Measurements from ENCODE around the gene DIPK1C. TPM values are rescaled to one million over a fixed set of nuclear protein-coding genes. Genes with fewer than 3 reads are reported as not detected.

Gene DIPK1C
- total RNA-seq, 4 donors from 2014 or later: 0.17 to 0.50 (median 0.45) TPM; not detected in 1

DNA sequence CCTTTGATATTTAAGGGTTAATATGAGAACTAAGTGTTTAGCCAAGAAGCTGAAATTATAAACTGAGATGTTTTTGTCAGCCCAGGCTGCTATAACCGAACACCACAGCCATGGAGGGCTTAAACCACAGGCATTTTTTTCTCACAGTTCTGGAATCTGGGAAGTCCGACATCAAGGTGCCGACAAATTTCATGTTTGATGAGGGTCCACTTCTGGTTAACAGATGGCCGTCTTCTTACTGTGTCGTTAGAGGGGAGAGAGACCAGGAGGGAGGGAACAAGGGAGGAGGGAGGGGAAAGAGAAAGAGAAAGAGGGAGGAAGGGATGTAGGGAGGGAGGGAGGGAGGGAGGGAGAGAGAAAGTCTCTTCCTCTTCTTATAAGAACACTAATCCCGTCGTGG lies 32.6 kb upstream of the DIPK1C start:
- Histone ChIP-seq H3K27ac (replicated peaks in 1 of 4) (no peak overlapping the region), H3K9me3 (peaks cover 0 to 5% (median 0%) of the 10 kb centered on the region in 4 donors), H3K4me3 (no peak overlapping the region), H3K4me1 (peaks cover 8 to 19% (median 13%) of the 10 kb centered on the region in 4 donors), H3K27me3 (peaks cover 0 to 6% (median 0%) of the 10 kb centered on the region in 4 donors), H3K36me3 (no peaks in the 10 kb centered on the region)
- no peak for DNase-seq (ENCODE audit: extremely low spot score)
- 31% methylated on average over 7 of the region's 7 CpGs for WGBS
- intact Hi-C loops (cut with DNase I): no loop called here
- TF ChIP-seq, protein P1, sequence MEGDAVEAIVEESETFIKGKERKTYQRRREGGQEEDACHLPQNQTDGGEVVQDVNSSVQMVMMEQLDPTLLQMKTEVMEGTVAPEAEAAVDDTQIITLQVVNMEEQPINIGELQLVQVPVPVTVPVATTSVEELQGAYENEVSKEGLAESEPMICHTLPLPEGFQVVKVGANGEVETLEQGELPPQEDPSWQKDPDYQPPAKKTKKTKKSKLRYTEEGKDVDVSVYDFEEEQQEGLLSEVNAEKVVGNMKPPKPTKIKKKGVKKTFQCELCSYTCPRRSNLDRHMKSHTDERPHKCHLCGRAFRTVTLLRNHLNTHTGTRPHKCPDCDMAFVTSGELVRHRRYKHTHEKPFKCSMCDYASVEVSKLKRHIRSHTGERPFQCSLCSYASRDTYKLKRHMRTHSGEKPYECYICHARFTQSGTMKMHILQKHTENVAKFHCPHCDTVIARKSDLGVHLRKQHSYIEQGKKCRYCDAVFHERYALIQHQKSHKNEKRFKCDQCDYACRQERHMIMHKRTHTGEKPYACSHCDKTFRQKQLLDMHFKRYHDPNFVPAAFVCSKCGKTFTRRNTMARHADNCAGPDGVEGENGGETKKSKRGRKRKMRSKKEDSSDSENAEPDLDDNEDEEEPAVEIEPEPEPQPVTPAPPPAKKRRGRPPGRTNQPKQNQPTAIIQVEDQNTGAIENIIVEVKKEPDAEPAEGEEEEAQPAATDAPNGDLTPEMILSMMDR (IDR thresholded peaks at IDR 0.05): no peak
- TF ChIP-seq POLR2A (IDR thresholded peaks at IDR 0.05; ENCODE audit: low read depth): no peak
- TF ChIP-seq POLR2AphosphoS5 (IDR thresholded peaks at IDR 0.05): no peak
- no peak for TF ChIP-seq EP300 (IDR thresholded peaks at IDR 0.05)

- H3K36me3 ChIP-seq: no peaks in the 10 kb centered on the region
- peaks cover 0 to 6% (median 0%) of the 10 kb centered on the region in 4 donors for H3K27me3 ChIP-seq
- intact Hi-C loops (cut with DNase I): no loop called here
- H3K4me3 ChIP-seq: no peak overlapping the region
- WGBS: 97% methylated on average over 8 of the region's 8 CpGs
- no peak for DNase-seq (ENCODE audit: extremely low spot score)
- H3K9me3 ChIP-seq: peaks cover 0 to 5% (median 0%) of the 10 kb centered on the region in 4 donors
- peaks cover 8 to 24% (median 15%) of the 10 kb centered on the region in 4 donors for H3K4me1 ChIP-seq
- no peak overlapping the region for H3K27ac ChIP-seq (replicated peaks in 1 of 4)
- no peak for TF ChIP-seq POLR2AphosphoS5 (IDR thresholded peaks at IDR 0.05)
- no peak for TF ChIP-seq EP300 (IDR thresholded peaks at IDR 0.05)
Measured at GRCh38 chr18:74488864-74489263, 31.8 kb upstream of the DIPK1C start.

DNA sequence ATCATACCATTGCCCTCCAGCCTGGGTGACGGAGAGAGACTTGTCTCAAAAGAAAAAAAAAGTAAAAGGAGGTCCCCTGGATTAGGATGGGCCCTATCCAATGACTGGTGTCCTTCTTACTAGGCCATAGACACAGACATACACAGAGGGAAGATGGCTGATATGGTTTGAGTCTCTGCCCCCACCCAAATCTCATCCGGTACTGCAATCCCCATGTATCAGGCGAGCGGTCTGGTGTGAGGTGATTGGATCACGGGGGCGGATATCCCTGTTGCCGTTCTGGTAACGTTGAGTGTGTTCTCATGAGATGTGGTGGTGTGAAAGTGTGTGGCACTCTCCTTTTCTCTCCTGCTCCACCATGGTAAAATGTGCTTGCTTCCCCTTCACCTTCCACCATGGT lies 31.2 kb upstream of the DIPK1C start:
- Histone ChIP-seq H3K9me3 (peaks cover 0 to 5% (median 0%) of the 10 kb centered on the region in 4 donors), H3K4me1 (peaks cover 8 to 24% (median 15%) of the 10 kb centered on the region in 4 donors), H3K27ac (replicated peaks in 1 of 4) (no peak overlapping the region), H3K36me3 (no peaks in the 10 kb centered on the region), H3K27me3 (peaks cover 0 to 6% (median 0%) of the 10 kb centered on the region in 4 donors), H3K4me3 (no peak overlapping the region)
- TF ChIP-seq POLR2AphosphoS5 (IDR thresholded peaks at IDR 0.05) (no peak), POLR2A (IDR thresholded peaks at IDR 0.05; ENCODE audit: low read depth) (no peak), EP300 (IDR thresholded peaks at IDR 0.05) (no peak)
- TF ChIP-seq, protein P1 (IDR thresholded peaks at IDR 0.05): no peak
- WGBS: 91% methylated on average over 8 of the region's 8 CpGs
- intact Hi-C loops (cut with DNase I): no loop called here
- no peak for DNase-seq (ENCODE audit: extremely low spot score)

DNA sequence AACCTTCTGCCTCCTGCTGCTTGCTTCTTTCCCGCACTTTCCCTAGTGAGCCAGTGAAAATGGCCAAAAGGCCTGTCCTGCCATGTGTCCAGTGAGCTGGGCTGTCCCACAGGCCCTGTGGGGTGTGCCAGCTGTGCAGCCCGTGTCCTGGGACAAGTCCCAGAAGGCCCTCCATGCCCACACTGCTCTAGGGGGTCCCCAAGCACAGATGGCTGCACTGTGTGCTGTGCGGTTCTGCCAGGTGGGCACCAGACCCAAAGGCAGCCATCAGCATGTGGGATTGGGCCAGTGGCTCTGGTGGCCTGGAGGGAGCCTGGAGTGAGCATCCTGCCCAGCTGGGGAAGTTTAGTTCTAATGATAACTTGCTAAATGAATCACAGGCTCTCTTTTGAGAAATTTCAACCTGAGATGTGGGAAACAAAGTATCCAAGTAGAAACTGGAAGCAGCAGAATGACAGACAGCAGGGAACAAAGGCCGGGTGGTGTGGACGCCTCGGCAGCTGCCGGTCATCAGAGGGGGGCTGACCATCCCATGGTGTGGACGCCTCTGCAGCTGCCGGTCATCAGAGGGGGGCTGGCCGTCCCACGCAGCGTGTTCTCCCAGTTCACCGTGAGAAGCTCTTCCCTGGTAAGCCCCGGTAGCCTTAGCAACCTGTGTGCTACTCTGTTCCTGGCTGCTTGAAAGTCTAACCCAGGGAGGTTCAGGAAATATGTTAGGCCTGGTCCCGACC lies 29.2 kb upstream of the DIPK1C start:
- intact Hi-C loops (cut with DNase I): no loop called here
- Histone ChIP-seq H3K4me1 (peaks cover 8 to 24% (median 15%) of the 10 kb centered on the region in 4 donors), H3K27me3 (peaks cover 0 to 6% (median 0%) of the 10 kb centered on the region in 4 donors), H3K27ac (replicated peaks in 1 of 4) (peak overlapping the region in 2 of 4 donors; percentile 48 to 53), H3K36me3 (no peaks in the 10 kb centered on the region), H3K9me3 (no peaks in the 10 kb centered on the region), H3K4me3 (no peak overlapping the region)
- TF ChIP-seq, protein P1 (IDR thresholded peaks at IDR 0.05): no peak
- TF ChIP-seq POLR2A (IDR thresholded peaks at IDR 0.05; ENCODE audit: low read depth) (no peak), POLR2AphosphoS5 (IDR thresholded peaks at IDR 0.05) (no peak), EP300 (IDR thresholded peaks at IDR 0.05) (no peak)
- WGBS: 69% methylated on average over 15 of the region's 15 CpGs
- DNase-seq (ENCODE audit: extremely low spot score): no peak

GRCh38 chr18:74482697-74483096 lies 25.6 kb upstream of the DIPK1C start:
- intact Hi-C loops (cut with DNase I): no loop called here
- WGBS: 88% methylated on average over 11 of the region's 11 CpGs
- TF ChIP-seq EP300 (IDR thresholded peaks at IDR 0.05) (no peak), POLR2AphosphoS5 (IDR thresholded peaks at IDR 0.05) (no peak), POLR2A (IDR thresholded peaks at IDR 0.05; ENCODE audit: low read depth) (no peak)
- TF ChIP-seq, protein P1 (IDR thresholded peaks at IDR 0.05): no peak
- Histone ChIP-seq H3K4me3 (no peak overlapping the region), H3K4me1 (peaks cover 8 to 24% (median 15%) of the 10 kb centered on the region in 4 donors), H3K27ac (replicated peaks in 1 of 4) (no peak overlapping the region), H3K27me3 (no peaks in the 10 kb centered on the region), H3K36me3 (no peaks in the 10 kb centered on the region), H3K9me3 (no peaks in the 10 kb centered on the region)
- no peak for DNase-seq (ENCODE audit: extremely low spot score)

All from esophagus muscularis mucosa (tissue), 4 donors.